Measurements from ENCODE around the gene FHOD3. TPM values are rescaled to one million over a fixed set of nuclear protein-coding genes. Genes with fewer than 3 reads are reported as not detected.

FHOD3 gene
- total RNA-seq, 1 experiment from 2014 or later = 13.0 TPM

GRCh38 chr18:36382854-36383253 lies 85.3 kb downstream of the FHOD3 start:
- DNase-seq (ENCODE audit: low spot score) = no peak

- DNase-seq (ENCODE audit: low spot score) = no peak
Observed at GRCh38 chr18:36386150-36386920, 88.8 kb downstream of the FHOD3 start.

- no peak for DNase-seq (ENCODE audit: low spot score)
Observed at GRCh38 chr18:36387310-36387709, 89.8 kb downstream of the FHOD3 start.

GRCh38 chr18:36388310-36388709 lies 90.8 kb downstream of the FHOD3 start:
- DNase-seq (ENCODE audit: low spot score) = no peak

GRCh38 chr18:36389027-36389426 lies 91.5 kb downstream of the FHOD3 start:
- DNase-seq (ENCODE audit: low spot score) = no peak

GRCh38 chr18:36389811-36390581 lies 92.5 kb downstream of the FHOD3 start:
- DNase-seq (ENCODE audit: low spot score) = no peak

GRCh38 chr18:36391426-36392145 lies 94.1 kb downstream of the FHOD3 start:
- no peak for DNase-seq (ENCODE audit: low spot score)

GRCh38 chr18:36392164-36392978 lies 94.9 kb downstream of the FHOD3 start:
- no peak for DNase-seq (ENCODE audit: low spot score)

GRCh38 chr18:36392979-36393287 lies 95.4 kb downstream of the FHOD3 start:
- no peak for DNase-seq (ENCODE audit: low spot score)

- no peak for DNase-seq (ENCODE audit: low spot score)
Observed at GRCh38 chr18:36394486-36394885, 97.0 kb downstream of the FHOD3 start.

- DNase-seq (ENCODE audit: low spot score) = no peak
Observed at GRCh38 chr18:36396190-36396589, 98.7 kb downstream of the FHOD3 start.

- no peak for DNase-seq (ENCODE audit: low spot score)
Observed at GRCh38 chr18:36397033-36397432, 99.5 kb downstream of the FHOD3 start.

- DNase-seq (ENCODE audit: low spot score) = no peak
Observed at GRCh38 chr18:36398419-36398818, 100.9 kb downstream of the FHOD3 start.

- no peak for DNase-seq (ENCODE audit: low spot score)
Observed at GRCh38 chr18:36399055-36399454, 101.5 kb downstream of the FHOD3 start.

GRCh38 chr18:36401462-36401861 lies 103.9 kb downstream of the FHOD3 start:
- no peak for DNase-seq (ENCODE audit: low spot score)

GRCh38 chr18:36402765-36403396 lies 105.4 kb downstream of the FHOD3 start:
- DNase-seq (ENCODE audit: low spot score) = no peak

GRCh38 chr18:36403896-36404820 lies 106.6 kb downstream of the FHOD3 start:
- DNase-seq (ENCODE audit: low spot score) = no peak

GRCh38 chr18:36405611-36406010 lies 108.1 kb downstream of the FHOD3 start:
- DNase-seq (ENCODE audit: low spot score) = no peak

GRCh38 chr18:36406805-36407204 lies 109.3 kb downstream of the FHOD3 start:
- DNase-seq (ENCODE audit: low spot score) = no peak

GRCh38 chr18:36408606-36409005 lies 111.1 kb downstream of the FHOD3 start:
- DNase-seq (ENCODE audit: low spot score) = no peak
